ENCODE data around the gene GSTO1. TPM values are rescaled to one million over a fixed set of nuclear protein-coding genes. Genes with fewer than 3 reads are reported as not detected.

The GSTO1 gene
- total RNA-seq, 1 donor from 2014 or later, result 131 TPM

- FAIRE-seq (no peak), DNase-seq (ENCODE audit: low read depth) (no peak)
- H3K79me2 ChIP-seq (ENCODE audit: insufficient read depth, low read length), result no peaks in the 10 kb centered on the region
- no peak overlapping the region for H3K9ac ChIP-seq (ENCODE audit: low read length)
- H3K27me3 ChIP-seq (ENCODE audit: insufficient read depth, low read length), result peaks cover 3% of the 10 kb centered on the region
- H3K9me3 Mint-ChIP-seq (ENCODE audit: unreplicated experiment), result peaks cover 12% of the 10 kb centered on the region
- H3K4me1 ChIP-seq (ENCODE audit: insufficient read depth, low read length), result no peaks in the 10 kb centered on the region
- H3K4me3 ChIP-seq (ENCODE audit: insufficient read depth, low read depth, low read length), result no peak overlapping the region
- no peak overlapping the region for H3K4me2 ChIP-seq (ENCODE audit: low read length)
- peaks cover 9% of the 10 kb centered on the region for H3K27me3 Mint-ChIP-seq (ENCODE audit: low read depth, unreplicated experiment)
- H3K36me3 ChIP-seq (ENCODE audit: insufficient read depth, low read length), result no peaks in the 10 kb centered on the region
- H3K36me3 Mint-ChIP-seq (ENCODE audit: low read depth, unreplicated experiment), result peaks cover 2% of the 10 kb centered on the region
- H3K4me1 Mint-ChIP-seq (ENCODE audit: low read depth, unreplicated experiment), result no peaks in the 10 kb centered on the region
- no peak overlapping the region for H3K27ac Mint-ChIP-seq (ENCODE audit: unreplicated experiment)
- no peak overlapping the region for H3K27ac ChIP-seq (ENCODE audit: low read depth, low read length)
- TF ChIP-seq EZH2 (IDR thresholded peaks at IDR 0.05; ENCODE audit: insufficient read depth, low read length), result no peak
- TF ChIP-seq CTCF (IDR thresholded peaks at IDR 0.05; ENCODE audit: insufficient read depth, low read depth, low read length), result no peak
- H2AFZ ChIP-seq (ENCODE audit: low read depth, low read length), result no peak overlapping the region
- H3K9me3 ChIP-seq (ENCODE audit: insufficient read depth, low read depth, low read length), result no peaks in the 10 kb centered on the region
- no peak overlapping the region for H3K4me3 Mint-ChIP-seq (ENCODE audit: unreplicated experiment)
- H4K20me1 ChIP-seq (ENCODE audit: insufficient read depth, low read length), result no peaks in the 10 kb centered on the region
Observed at GRCh38 chr10:104243512-104243911, 11.2 kb upstream of the GSTO1 start.

GRCh38 chr10:104245066-104245632, 9.5 kb upstream of the GSTO1 start:
- no peak overlapping the region for H3K4me3 Mint-ChIP-seq (ENCODE audit: unreplicated experiment)
- no peak for FAIRE-seq
- H3K27me3 Mint-ChIP-seq (ENCODE audit: low read depth, unreplicated experiment), result peaks cover 7% of the 10 kb centered on the region

More at GRCh38 chr10:104245066-104245632, 9.5 kb upstream of the GSTO1 start:
- TF ChIP-seq EZH2 (IDR thresholded peaks at IDR 0.05; ENCODE audit: insufficient read depth, low read length), result no peak
- no peak for TF ChIP-seq CTCF (IDR thresholded peaks at IDR 0.05; ENCODE audit: insufficient read depth, low read depth, low read length)
- Histone ChIP-seq H2AFZ (ENCODE audit: low read depth, low read length) (no peak overlapping the region), H3K36me3 (ENCODE audit: insufficient read depth, low read length) (no peaks in the 10 kb centered on the region), H3K79me2 (ENCODE audit: insufficient read depth, low read length) (no peaks in the 10 kb centered on the region), H3K9ac (ENCODE audit: low read length) (no peak overlapping the region), H4K20me1 (ENCODE audit: insufficient read depth, low read length) (no peaks in the 10 kb centered on the region), H3K9me3 (ENCODE audit: insufficient read depth, low read depth, low read length) (no peaks in the 10 kb centered on the region), H3K4me3 (ENCODE audit: insufficient read depth, low read depth, low read length) (no peak overlapping the region), H3K27ac (ENCODE audit: low read depth, low read length) (no peak overlapping the region), H3K4me2 (ENCODE audit: low read length) (no peak overlapping the region), H3K4me1 (ENCODE audit: insufficient read depth, low read length) (no peaks in the 10 kb centered on the region), H3K27me3 (ENCODE audit: insufficient read depth, low read length) (no peaks in the 10 kb centered on the region)
- Mint-ChIP-seq H3K36me3 (ENCODE audit: low read depth, unreplicated experiment) (peaks cover 3% of the 10 kb centered on the region), H3K4me1 (ENCODE audit: low read depth, unreplicated experiment) (no peaks in the 10 kb centered on the region), H3K9me3 (ENCODE audit: unreplicated experiment) (peaks cover 10% of the 10 kb centered on the region), H3K27ac (ENCODE audit: unreplicated experiment) (no peak overlapping the region)
- DNase-seq (ENCODE audit: low read depth), result no peak

All from astrocyte (in vitro differentiated cells and primary cell).